Measurements from ENCODE around the gene CNIH1.

The CNIH1 gene

GRCh38 chr14:54440873-54441868 is at the start of gene CNIH1:
TSS of gene CNIH1 (minus strand) at chr14:54441374. CDS start at chr14:54441327, 47 bp downstream.
- DNase-seq (ENCODE audit: low read depth in 3 of 3, low spot score in 1 of 3) = peak; percentile 78 to 93 (median 88)

GRCh38 chr14:54490445-54491175 is 49.4 kb upstream of the CNIH1 start:
- no peak for DNase-seq (ENCODE audit: low read depth in 3 of 3, low spot score in 1 of 3)

- DNase-seq (ENCODE audit: low read depth in 3 of 3, low spot score in 1 of 3) = no peak
These were observed 48.7 kb upstream of the CNIH1 start for GRCh38 chr14:54489731-54490444.

GRCh38 chr14:54489318-54489683 is 48.1 kb upstream of the CNIH1 start:
- no peak for DNase-seq (ENCODE audit: low read depth in 3 of 3, low spot score in 1 of 3)

GRCh38 chr14:54488646-54489317 is 47.6 kb upstream of the CNIH1 start, which contains the start of gene GMFB:
TSS of gene GMFB (minus strand) at chr14:54488980. CDS start at chr14:54488927, 53 bp downstream.
- DNase-seq (ENCODE audit: low read depth in 3 of 3, low spot score in 1 of 3) = peak; percentile 68 to 79 (median 77)

GRCh38 chr14:54488318-54488645 is 47.1 kb upstream of the CNIH1 start:
- DNase-seq (ENCODE audit: low read depth in 3 of 3, low spot score in 1 of 3) = peak in 1 of 3 donors; percentile 13

- DNase-seq (ENCODE audit: low read depth in 3 of 3, low spot score in 1 of 3) = no peak
These were observed 46.6 kb upstream of the CNIH1 start for GRCh38 chr14:54487771-54488170.

GRCh38 chr14:54486685-54487084 is 45.5 kb upstream of the CNIH1 start:
- DNase-seq (ENCODE audit: low read depth in 3 of 3, low spot score in 1 of 3) = no peak

- DNase-seq (ENCODE audit: low read depth in 3 of 3, low spot score in 1 of 3) = no peak
These were observed 42.7 kb upstream of the CNIH1 start for GRCh38 chr14:54483846-54484245.

- DNase-seq (ENCODE audit: low read depth in 3 of 3, low spot score in 1 of 3) = no peak
These were observed 42.0 kb upstream of the CNIH1 start for GRCh38 chr14:54483073-54483745.

GRCh38 chr14:54481695-54482094 is 40.5 kb upstream of the CNIH1 start:
- DNase-seq (ENCODE audit: low read depth in 3 of 3, low spot score in 1 of 3) = no peak

GRCh38 chr14:54480830-54481562 is 39.8 kb upstream of the CNIH1 start:
- no peak for DNase-seq (ENCODE audit: low read depth in 3 of 3, low spot score in 1 of 3)

GRCh38 chr14:54478636-54479215 is 37.6 kb upstream of the CNIH1 start:
- DNase-seq (ENCODE audit: low read depth in 3 of 3, low spot score in 1 of 3) = no peak

- no peak for DNase-seq (ENCODE audit: low read depth in 3 of 3, low spot score in 1 of 3)
These were observed 34.7 kb upstream of the CNIH1 start for GRCh38 chr14:54475911-54476310.

- no peak for DNase-seq (ENCODE audit: low read depth in 3 of 3, low spot score in 1 of 3)
These were observed 34.2 kb upstream of the CNIH1 start for GRCh38 chr14:54475187-54475899.

GRCh38 chr14:54474232-54474793 is 33.1 kb upstream of the CNIH1 start:
- no peak for DNase-seq (ENCODE audit: low read depth in 3 of 3, low spot score in 1 of 3)

- no peak for DNase-seq (ENCODE audit: low read depth in 3 of 3, low spot score in 1 of 3)
These were observed 31.1 kb upstream of the CNIH1 start for GRCh38 chr14:54472315-54472714.

- no peak for DNase-seq (ENCODE audit: low read depth in 3 of 3, low spot score in 1 of 3)
These were observed 30.5 kb upstream of the CNIH1 start for GRCh38 chr14:54471641-54472040.
